ENCODE results near the gene EFR3B. TPM values are rescaled to one million over a fixed set of nuclear protein-coding genes. Genes with fewer than 3 reads are reported as not detected.

The EFR3B gene
- total RNA-seq, 1 donor from 2014 or later: 14.7 TPM

DNA sequence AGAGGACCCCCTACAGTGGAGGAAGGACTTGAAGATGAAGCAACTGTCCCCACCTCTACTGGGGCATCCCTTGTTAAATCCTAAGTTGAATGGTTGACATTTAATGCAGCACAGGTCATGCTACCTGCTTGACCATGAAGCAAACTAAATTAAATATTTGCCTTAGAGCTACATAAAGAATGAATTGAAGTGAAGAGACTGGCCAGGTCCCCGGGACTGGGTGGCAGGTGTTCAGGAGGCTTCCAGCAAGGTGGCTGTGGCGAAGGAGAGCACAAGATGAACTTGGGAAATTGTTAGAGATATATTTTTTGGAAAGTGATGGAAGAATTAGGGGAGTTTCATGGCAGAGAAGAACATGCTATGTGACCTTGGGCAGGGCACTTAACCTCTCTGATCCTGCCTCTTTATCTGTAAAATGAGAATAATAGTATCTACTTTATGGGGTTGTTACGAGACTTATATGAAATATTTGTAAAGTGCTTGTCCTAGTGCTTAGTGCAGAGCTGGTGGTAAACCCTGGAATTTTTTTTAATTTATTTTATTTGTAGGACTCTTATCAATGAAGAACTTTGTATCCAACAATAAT lies 37.3 kb downstream of the EFR3B start:
- Histone ChIP-seq H3K36me3 (ENCODE audit: insufficient read depth, low read length) (no peaks in the 10 kb centered on the region), H3K79me2 (ENCODE audit: insufficient read depth, low read length) (no peaks in the 10 kb centered on the region), H2AFZ (ENCODE audit: low read depth, low read length) (no peak overlapping the region), H3K9ac (ENCODE audit: low read length) (no peak overlapping the region), H3K4me3 (ENCODE audit: insufficient read depth, low read depth, low read length) (no peak overlapping the region), H3K27ac (ENCODE audit: low read depth, low read length) (no peak overlapping the region), H4K20me1 (ENCODE audit: insufficient read depth, low read length) (peaks cover 26% of the 10 kb centered on the region), H3K9me3 (ENCODE audit: insufficient read depth, low read depth, low read length) (no peaks in the 10 kb centered on the region), H3K4me2 (ENCODE audit: low read length) (peak overlapping the region; percentile 45), H3K4me1 (ENCODE audit: insufficient read depth, low read length) (peaks cover 12% of the 10 kb centered on the region), H3K27me3 (ENCODE audit: insufficient read depth, low read length) (peaks cover 46% of the 10 kb centered on the region)
- Mint-ChIP-seq H3K4me3 (ENCODE audit: unreplicated experiment) (no peak overlapping the region), H3K9me3 (ENCODE audit: unreplicated experiment) (no peaks in the 10 kb centered on the region), H3K27me3 (ENCODE audit: low read depth, unreplicated experiment) (peaks cover 4% of the 10 kb centered on the region), H3K27ac (ENCODE audit: unreplicated experiment) (peak overlapping the region; percentile 8), H3K36me3 (ENCODE audit: low read depth, unreplicated experiment) (peaks cover 11% of the 10 kb centered on the region), H3K4me1 (ENCODE audit: low read depth, unreplicated experiment) (peaks cover 17% of the 10 kb centered on the region)
- DNase-seq (ENCODE audit: low read depth) (no peak), FAIRE-seq (no peak)
- TF ChIP-seq EZH2 (IDR thresholded peaks at IDR 0.05; ENCODE audit: insufficient read depth, low read length) (no peak), CTCF (IDR thresholded peaks at IDR 0.05; ENCODE audit: insufficient read depth, low read depth, low read length) (no peak)

DNA sequence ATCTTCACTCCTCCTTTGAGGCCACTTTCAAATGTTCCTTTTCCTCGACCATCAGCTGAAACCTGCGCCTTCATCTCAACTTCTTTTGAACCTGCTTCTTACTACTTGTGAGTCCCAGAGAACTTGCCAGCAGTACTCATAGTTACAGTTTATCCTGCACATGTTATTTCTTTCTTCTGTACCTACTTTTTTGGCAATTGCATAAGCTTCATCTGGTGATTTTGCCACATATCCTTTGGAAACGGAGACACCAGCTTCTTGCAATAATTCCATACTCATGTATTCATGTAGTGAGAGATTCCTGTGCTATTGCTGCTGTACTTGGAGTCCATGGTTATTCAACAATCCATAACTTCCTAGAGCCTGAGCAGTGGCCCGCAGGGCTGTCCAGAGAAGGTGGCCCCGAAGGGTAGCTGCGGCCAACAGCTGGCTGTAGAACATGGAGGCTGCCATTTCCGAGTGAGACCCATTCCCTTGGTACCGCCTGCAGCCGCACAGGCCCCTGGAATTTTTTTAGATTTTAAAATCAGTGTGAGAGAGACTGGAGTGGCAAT lies 39.4 kb downstream of the EFR3B start:
- no peak overlapping the region for H3K27ac ChIP-seq (ENCODE audit: low read depth, low read length)
- no peak for DNase-seq (ENCODE audit: low read depth)
- Mint-ChIP-seq H3K4me3 (ENCODE audit: unreplicated experiment) (no peak overlapping the region), H3K27ac (ENCODE audit: unreplicated experiment) (no peak overlapping the region), H3K4me1 (ENCODE audit: low read depth, unreplicated experiment) (peaks cover 17% of the 10 kb centered on the region), H3K36me3 (ENCODE audit: low read depth, unreplicated experiment) (peaks cover 6% of the 10 kb centered on the region), H3K27me3 (ENCODE audit: low read depth, unreplicated experiment) (peaks cover 4% of the 10 kb centered on the region), H3K9me3 (ENCODE audit: unreplicated experiment) (no peaks in the 10 kb centered on the region)
- no peak overlapping the region for H2AFZ ChIP-seq (ENCODE audit: low read depth, low read length)
- no peaks in the 10 kb centered on the region for H3K36me3 ChIP-seq (ENCODE audit: insufficient read depth, low read length)
- H3K9me3 ChIP-seq (ENCODE audit: insufficient read depth, low read depth, low read length): no peaks in the 10 kb centered on the region
- peaks cover 21% of the 10 kb centered on the region for H4K20me1 ChIP-seq (ENCODE audit: insufficient read depth, low read length)
- H3K4me2 ChIP-seq (ENCODE audit: low read length): no peak overlapping the region
- peaks cover 32% of the 10 kb centered on the region for H3K27me3 ChIP-seq (ENCODE audit: insufficient read depth, low read length)
- no peak overlapping the region for H3K9ac ChIP-seq (ENCODE audit: low read length)
- no peak for TF ChIP-seq CTCF (IDR thresholded peaks at IDR 0.05; ENCODE audit: insufficient read depth, low read depth, low read length)
- no peak for TF ChIP-seq EZH2 (IDR thresholded peaks at IDR 0.05; ENCODE audit: insufficient read depth, low read length)
- H3K4me1 ChIP-seq (ENCODE audit: insufficient read depth, low read length): peaks cover 12% of the 10 kb centered on the region
- H3K79me2 ChIP-seq (ENCODE audit: insufficient read depth, low read length): no peaks in the 10 kb centered on the region
- no peak overlapping the region for H3K4me3 ChIP-seq (ENCODE audit: insufficient read depth, low read depth, low read length)
- FAIRE-seq: no peak

DNA sequence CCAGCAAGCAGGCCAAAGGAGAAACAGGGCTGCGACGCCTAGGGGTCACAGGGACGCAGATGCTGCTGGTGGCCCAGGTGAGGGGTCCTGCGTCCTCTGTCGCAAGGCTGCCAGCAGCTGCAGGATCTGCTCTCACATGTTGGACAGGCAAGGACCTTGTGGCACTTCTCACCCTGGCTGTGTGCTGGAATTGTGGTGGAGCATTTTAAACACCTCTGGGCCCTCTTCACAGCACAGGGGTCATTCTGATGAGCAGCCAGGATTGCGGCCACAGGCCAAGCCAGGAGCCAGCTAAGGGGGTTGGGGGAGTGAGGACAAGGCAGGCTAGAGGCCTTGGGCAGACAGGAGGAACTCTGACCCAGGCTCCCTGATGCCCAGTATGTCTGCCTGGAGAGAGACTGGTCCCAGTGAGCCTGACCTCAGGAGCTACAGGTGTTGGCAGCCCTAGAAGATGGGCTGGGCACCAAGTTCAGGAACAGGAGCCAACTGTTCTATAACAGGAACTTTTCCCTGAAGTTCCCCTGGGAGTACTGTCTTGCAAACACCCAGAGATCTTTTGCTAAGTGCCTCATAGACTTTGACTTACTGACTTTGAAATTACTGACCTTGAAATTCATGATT lies 40.2 kb downstream of the EFR3B start:
- Histone ChIP-seq H3K79me2 (ENCODE audit: insufficient read depth, low read length) (no peaks in the 10 kb centered on the region), H3K9me3 (ENCODE audit: insufficient read depth, low read depth, low read length) (no peaks in the 10 kb centered on the region), H3K9ac (ENCODE audit: low read length) (no peak overlapping the region), H2AFZ (ENCODE audit: low read depth, low read length) (no peak overlapping the region), H3K27ac (ENCODE audit: low read depth, low read length) (no peak overlapping the region), H3K36me3 (ENCODE audit: insufficient read depth, low read length) (no peaks in the 10 kb centered on the region), H3K4me1 (ENCODE audit: insufficient read depth, low read length) (peaks cover 12% of the 10 kb centered on the region), H4K20me1 (ENCODE audit: insufficient read depth, low read length) (peaks cover 18% of the 10 kb centered on the region), H3K4me3 (ENCODE audit: insufficient read depth, low read depth, low read length) (no peak overlapping the region), H3K27me3 (ENCODE audit: insufficient read depth, low read length) (peaks cover 25% of the 10 kb centered on the region), H3K4me2 (ENCODE audit: low read length) (no peak overlapping the region)
- Mint-ChIP-seq H3K27me3 (ENCODE audit: low read depth, unreplicated experiment) (peaks cover 2% of the 10 kb centered on the region), H3K9me3 (ENCODE audit: unreplicated experiment) (no peaks in the 10 kb centered on the region), H3K27ac (ENCODE audit: unreplicated experiment) (peak overlapping the region; percentile 44), H3K4me3 (ENCODE audit: unreplicated experiment) (no peak overlapping the region), H3K4me1 (ENCODE audit: low read depth, unreplicated experiment) (peaks cover 15% of the 10 kb centered on the region), H3K36me3 (ENCODE audit: low read depth, unreplicated experiment) (peaks cover 6% of the 10 kb centered on the region)
- DNase-seq (ENCODE audit: low read depth): no peak
- no peak for FAIRE-seq
- TF ChIP-seq EZH2 (IDR thresholded peaks at IDR 0.05; ENCODE audit: insufficient read depth, low read length) (no peak), CTCF (IDR thresholded peaks at IDR 0.05; ENCODE audit: insufficient read depth, low read depth, low read length) (no peak)
